AG09319 (cell line): ENCODE results near the gene MGAT3.

Experiments
- DNase-seq: peaks from one replicate; pipeline ENCODE4 v3.0.0-alpha.2; 2010; ENCODE audit warnings: low read depth; ENCODE audit errors: extremely low read depth
- CTCF ChIP-seq: IDR thresholded peaks from 2 replicates; pipeline ENCODE4 v1.5.1; 2011; ENCODE audit warnings: low read depth, mild to moderate bottlenecking, inconsistent platforms, low read length, moderate library complexity

The MGAT3 gene

GRCh38 chr22:39429916-39430575 is 26.8 kb upstream of the MGAT3 start:
- no peak for TF ChIP-seq CTCF
- no peak for DNase-seq

DNA sequence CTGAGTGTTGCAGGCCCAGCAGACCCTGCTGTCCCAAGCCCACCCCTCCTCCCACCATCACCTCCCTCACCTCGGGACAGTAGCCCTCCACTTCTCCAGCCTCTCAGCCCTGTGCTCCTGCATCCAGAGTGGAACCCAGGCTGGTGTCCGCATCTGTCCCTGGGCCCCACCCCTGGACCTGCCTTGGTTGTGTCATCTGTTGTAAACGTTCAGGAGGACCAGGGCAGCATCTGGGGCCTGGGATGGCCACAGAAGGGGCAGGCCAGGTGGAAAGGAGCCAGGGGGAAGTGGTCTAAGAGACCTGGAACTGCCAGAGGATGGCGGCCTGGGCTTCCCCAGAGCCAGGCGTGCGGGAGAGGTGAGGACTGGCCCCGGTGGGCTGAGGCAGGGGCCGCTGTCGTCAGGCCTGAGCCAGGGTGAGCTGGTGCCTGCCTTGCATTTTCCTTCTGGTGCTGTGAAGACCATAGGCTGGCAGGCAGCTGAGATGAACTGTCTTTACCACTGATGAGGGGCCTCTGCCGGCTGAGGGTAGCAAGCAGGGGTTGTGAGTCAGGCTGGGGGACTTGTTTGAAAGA is 26.1 kb upstream of the MGAT3 start:
- DNase-seq = no peak
- no peak for TF ChIP-seq CTCF

- no peak for DNase-seq
- no peak for TF ChIP-seq CTCF
Measured at GRCh38 chr22:39431216-39431801, 25.5 kb upstream of the MGAT3 start.

DNA sequence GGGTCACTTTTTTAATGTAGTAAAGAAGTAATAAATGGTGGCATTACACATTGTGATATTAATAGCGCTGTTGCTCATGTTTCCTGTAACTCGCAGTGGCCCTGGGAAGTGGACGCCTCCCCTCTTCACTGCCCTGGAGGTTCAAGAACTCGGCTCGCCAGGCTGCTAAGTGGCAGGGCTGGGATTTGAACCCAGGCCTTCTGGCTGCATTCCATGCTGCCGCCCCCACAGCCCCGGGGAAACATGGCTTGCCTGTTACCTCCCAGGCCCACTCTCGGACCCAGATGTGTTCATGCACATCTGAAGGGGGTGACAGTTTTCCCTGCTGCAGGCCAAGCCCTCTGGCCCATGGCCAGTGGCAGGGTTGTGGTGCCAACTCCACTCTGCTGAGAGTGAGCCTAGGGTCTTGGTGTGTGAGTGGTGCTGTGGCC is 25.0 kb upstream of the MGAT3 start:
- TF ChIP-seq CTCF = no peak
- DNase-seq = no peak

DNA sequence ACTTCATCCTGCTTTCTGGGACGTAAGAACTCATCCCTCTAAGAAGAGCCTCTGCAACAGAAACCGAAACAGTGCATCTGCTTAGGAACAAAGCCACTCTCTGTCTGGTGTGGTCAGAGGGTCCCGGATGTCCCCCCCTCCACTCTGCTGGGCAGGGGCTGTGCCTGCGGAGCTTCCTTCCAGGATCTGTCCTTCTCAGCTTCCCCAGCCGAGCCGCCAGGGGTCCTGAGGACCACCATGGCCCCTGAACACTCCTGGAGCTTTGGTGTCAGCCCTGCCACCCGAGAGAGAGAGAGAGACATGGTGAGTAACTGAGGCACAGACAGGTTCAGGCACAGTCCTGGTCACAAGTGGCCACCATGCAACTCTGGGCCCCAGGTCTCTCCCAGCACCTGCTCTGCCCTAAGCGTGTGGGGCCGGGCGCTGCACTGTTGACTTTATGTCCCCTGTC is 24.4 kb upstream of the MGAT3 start:
- no peak for TF ChIP-seq CTCF
- DNase-seq = no peak

DNA sequence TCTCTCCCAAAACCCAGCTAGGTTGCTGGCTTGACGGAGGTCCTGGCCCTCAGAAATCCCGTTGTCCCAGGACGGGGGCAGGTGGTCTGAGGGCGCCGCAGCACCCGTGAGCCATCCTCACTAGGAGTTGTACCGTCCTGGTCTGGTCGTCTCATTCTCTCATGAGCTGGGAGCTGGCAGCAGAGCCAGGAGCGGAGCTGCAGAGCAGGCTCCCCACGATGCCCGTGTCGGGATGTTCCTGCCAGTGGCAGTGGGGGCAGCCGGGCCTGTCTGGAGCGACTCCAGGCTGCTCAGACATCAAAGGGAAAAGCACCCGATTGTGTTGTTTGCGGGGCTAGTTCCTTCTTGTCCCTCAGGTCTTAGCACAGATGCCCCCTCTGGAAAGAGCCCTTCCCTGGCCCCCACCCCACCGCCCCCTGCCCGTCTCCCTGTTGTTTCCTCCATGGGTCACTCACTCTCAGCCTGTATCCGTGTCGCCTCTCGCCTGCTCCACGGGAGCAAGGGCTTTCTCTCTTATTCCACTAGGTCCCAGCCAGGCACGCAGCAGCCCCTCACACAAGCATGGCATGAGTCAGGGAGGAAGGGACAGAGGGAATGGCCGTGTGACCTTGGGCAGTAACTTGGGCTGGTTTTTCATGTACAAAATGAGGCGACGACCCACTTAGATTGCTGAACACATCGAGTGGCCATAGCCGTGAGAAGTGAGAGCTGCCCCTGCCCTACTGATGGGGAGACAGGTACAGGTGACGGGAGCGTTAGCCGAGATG is 23.2 kb upstream of the MGAT3 start:
- no peak for DNase-seq
- TF ChIP-seq CTCF = no peak

DNA sequence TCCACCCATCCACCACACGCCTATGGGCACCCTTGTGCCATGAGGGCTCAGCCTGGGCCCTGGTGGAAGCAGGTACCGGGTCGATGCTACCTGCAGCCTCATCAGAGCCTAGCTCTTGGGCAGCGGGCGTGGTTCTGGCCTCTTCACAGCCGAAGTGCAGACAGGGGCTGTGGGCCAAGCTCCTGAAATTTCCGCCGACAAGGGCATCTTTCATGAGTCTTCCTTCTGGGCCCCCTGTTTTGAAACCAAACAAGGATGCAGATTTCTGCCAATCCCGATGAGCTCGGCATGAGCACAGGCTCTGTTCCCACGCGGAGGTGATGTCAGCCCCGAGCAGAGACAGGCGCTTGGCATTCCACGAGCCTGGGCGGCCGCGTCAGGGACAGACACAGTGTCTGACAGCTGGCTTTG is 22.6 kb upstream of the MGAT3 start:
- no peak for DNase-seq
- TF ChIP-seq CTCF = no peak
